Prostate gland (tissue), 2 donors: ENCODE data around the gene DNAJB1.
"Not testable (repeated sequence)": the region's sequence is repeated elsewhere in the genome, so short reads cannot be mapped to it uniquely, and the experiment has no call there.

Experiments
- POLR2A ChIP-seq: fragments of 450-650 bp; IDR thresholded peaks from one replicate; pipeline ENCODE4 v1.6.1; 2016; ENCODE audit warnings: antibody characterized with exemption, mild to moderate bottlenecking
- TF ChIP-seq, protein P1 (sequence below), 4 experiments: fragments of 200-600 bp in 2 of 4; fragments of 450-650 bp in 2 of 4; sonication (generic) in 2 of 4; IDR thresholded peaks; 1 replicate in 3 of 4; 2 replicates in 1 of 4; pipeline ENCODE4 v1.5.1; 2016 to 2019; ENCODE audit warnings: antibody characterized with exemption in 4 of 4, mild to moderate bottlenecking in 2 of 4, moderate library complexity in 2 of 4

DNA sequence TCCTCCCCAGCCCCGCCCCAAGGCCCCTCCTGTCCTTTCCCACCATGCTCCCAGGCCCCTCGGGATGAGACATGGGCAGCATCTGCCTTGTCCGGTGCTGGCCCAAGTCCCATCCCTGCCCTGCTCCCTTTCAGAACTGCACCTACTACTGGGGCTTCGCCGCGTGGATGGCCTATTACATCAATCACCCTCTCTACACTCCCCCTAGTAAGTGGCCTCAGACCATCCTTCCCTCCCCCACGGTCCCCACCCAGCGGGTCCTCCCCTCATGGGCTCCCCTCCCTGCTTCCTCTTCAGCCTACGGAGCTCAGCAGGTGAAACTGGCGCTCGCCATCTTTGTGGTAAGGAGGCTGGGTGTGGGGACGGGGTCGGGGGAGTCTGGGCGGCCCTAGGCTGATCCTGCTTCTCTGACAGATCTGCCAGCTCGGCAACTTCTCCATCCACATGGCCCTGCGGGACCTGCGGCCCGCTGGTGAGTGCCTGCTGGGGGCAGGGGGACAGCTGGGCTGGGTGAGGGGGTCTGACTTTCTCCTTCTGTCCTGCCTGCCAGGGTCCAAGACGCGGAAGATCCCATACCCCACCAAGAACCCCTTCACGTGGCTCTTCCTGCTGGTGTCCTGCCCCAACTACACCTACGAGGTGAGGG is 46.6 kb upstream of the DNAJB1 start:
- TF ChIP-seq, protein P1, sequence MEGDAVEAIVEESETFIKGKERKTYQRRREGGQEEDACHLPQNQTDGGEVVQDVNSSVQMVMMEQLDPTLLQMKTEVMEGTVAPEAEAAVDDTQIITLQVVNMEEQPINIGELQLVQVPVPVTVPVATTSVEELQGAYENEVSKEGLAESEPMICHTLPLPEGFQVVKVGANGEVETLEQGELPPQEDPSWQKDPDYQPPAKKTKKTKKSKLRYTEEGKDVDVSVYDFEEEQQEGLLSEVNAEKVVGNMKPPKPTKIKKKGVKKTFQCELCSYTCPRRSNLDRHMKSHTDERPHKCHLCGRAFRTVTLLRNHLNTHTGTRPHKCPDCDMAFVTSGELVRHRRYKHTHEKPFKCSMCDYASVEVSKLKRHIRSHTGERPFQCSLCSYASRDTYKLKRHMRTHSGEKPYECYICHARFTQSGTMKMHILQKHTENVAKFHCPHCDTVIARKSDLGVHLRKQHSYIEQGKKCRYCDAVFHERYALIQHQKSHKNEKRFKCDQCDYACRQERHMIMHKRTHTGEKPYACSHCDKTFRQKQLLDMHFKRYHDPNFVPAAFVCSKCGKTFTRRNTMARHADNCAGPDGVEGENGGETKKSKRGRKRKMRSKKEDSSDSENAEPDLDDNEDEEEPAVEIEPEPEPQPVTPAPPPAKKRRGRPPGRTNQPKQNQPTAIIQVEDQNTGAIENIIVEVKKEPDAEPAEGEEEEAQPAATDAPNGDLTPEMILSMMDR (IDR thresholded peaks at IDR 0.05) = not testable (repeated sequence)
- not testable (repeated sequence) for TF ChIP-seq POLR2A
